Astrocyte of the cerebellum (primary cell): ENCODE measurements around the gene BIRC6.
A peak's percentile ranks its signal among the peaks of the same experiment; 100 is the strongest.
"Not testable (repeated sequence)": the region's sequence is repeated elsewhere in the genome, so short reads cannot be mapped to it uniquely, and the experiment has no call there.

Experiments
- DNase-seq: peaks from one replicate; pipeline ENCODE4 v3.0.0-alpha.2; 2011; ENCODE audit warnings: low read depth
- H3K4me3 ChIP-seq: 2 replicates; pipeline ENCODE4 v1.5.1; 2011; ENCODE audit warnings: mild to moderate bottlenecking, low read depth, low read length, moderate library complexity
- in situ Hi-C: cut with HindIII; loops from 2 replicates; pipeline ENCODE4 v1.10.0; 2017; ENCODE audit warnings: low sequenced_read_pairs
- TF ChIP-seq, protein P1 (sequence below): IDR thresholded peaks from 2 replicates; pipeline ENCODE4 v1.5.1; 2012; ENCODE audit warnings: low read length, low read depth, moderate library complexity, mild to moderate bottlenecking; ENCODE audit errors: missing control alignments

BIRC6 gene

DNA sequence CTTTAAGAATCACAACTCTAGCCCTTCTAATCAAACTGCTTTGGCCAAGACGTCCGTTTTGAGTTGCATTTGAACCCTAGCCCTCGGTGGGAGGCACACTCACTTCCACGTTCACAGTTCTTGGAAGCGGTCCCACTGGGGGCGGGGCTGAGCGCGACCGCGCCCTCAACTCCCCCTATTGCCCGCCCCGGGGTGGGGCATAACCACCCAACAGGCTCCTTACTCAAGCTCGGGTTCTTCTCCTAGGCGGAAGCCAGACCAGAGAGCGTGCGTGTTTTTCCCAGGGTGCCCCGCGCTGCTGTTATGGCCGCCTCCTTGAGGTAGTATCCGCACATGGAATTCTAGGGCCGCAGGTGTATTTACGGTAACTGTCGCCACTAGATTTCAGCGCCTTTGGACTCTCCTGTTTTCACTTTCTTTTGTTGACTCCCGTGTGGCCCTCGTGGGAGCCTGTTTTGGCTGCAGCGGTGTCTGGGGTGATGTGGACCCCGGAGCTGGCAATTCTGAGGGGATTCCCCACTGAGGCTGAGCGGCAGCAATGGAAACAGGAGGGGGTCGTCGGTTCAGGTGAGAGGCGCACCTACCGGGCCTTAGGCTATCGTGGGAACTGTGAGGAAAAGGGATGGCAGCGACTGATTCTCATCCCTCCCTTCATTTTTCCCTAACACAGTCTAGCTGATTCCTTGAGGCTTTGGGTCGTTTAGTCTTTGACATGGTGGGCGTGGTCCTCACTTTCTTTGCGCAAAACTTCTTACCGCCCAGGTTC, 271.2 kb downstream of the BIRC6 start, which contains the start of gene TTC27:
TTC27 (plus strand) TSS at position 237 of the 766 bp plus-strand sequence; CDS start at position 480, 243 bp downstream.
- DNase-seq = peak; percentile 87
- H3K4me3 ChIP-seq = peak within 1 kb of the TSS; percentile 99
- TF ChIP-seq, protein P1, sequence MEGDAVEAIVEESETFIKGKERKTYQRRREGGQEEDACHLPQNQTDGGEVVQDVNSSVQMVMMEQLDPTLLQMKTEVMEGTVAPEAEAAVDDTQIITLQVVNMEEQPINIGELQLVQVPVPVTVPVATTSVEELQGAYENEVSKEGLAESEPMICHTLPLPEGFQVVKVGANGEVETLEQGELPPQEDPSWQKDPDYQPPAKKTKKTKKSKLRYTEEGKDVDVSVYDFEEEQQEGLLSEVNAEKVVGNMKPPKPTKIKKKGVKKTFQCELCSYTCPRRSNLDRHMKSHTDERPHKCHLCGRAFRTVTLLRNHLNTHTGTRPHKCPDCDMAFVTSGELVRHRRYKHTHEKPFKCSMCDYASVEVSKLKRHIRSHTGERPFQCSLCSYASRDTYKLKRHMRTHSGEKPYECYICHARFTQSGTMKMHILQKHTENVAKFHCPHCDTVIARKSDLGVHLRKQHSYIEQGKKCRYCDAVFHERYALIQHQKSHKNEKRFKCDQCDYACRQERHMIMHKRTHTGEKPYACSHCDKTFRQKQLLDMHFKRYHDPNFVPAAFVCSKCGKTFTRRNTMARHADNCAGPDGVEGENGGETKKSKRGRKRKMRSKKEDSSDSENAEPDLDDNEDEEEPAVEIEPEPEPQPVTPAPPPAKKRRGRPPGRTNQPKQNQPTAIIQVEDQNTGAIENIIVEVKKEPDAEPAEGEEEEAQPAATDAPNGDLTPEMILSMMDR = no peak
- in situ Hi-C loops = no loop called here

DNA sequence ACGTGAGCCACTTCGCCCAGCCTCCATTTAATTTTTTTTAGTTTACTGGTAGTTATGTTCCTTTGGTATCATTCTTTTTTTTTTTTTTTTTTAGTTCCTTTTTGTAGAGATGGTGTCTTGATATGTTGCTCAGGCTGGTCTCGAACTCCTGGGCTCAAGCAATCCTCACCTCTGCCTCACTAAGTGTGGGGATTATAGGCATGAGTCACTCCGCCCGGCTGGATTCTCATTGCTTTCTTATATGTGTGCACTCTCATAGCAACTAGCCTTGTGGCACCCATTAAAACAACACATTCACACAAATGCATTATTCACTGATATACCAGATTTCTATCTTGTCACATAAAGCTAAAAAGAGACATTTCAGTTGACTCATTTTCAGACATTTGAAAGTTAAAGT, 275.3 kb downstream of the BIRC6 start:
- no peak for DNase-seq
- in situ Hi-C loops = no loop called here
- TF ChIP-seq, protein P1 = no peak
- H3K4me3 ChIP-seq = no peak overlapping the region

DNA sequence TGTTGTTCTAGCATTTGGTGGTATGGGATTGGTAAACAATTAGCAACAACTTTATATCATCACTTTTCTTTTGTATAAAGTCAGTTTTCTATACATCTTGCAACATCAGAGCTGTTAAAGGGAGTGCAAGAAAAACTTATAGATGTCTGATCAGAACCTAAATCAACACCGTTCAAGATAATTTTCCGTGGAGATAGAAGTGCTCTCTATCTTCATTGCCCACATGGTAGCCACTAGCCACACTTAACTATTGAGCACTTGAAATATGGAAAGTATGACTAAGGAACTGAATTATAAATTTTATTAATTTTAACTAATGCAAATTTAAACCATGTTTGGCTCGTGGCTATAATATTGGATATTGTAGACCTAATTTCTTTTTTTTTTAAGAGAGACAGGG, 276.2 kb downstream of the BIRC6 start:
- TF ChIP-seq, protein P1 = no peak
- H3K4me3 ChIP-seq = no peak overlapping the region
- in situ Hi-C loops = no loop called here
- DNase-seq = no peak

DNA sequence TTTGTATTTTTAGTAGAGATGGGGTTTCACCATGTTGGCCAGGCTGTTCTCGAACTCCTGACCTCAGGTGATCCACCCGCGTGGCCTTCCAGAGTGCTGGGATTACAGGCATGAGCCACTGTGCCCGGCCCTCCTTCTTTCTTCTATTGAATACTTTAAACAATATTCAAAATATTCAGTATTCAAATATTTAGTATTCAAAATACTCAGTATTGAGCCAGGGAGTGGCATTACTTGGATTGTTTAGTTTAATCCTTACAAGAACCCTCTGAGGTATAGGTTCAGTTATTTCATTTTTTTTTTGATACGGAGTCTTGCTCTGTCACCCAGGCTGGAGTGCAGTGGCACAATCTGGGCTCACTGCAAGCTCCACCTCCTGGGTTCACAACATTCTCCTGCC, 281.7 kb downstream of the BIRC6 start:
- in situ Hi-C loops, H3K4me3 ChIP-seq, DNase-seq: not testable (repeated sequence)

DNA sequence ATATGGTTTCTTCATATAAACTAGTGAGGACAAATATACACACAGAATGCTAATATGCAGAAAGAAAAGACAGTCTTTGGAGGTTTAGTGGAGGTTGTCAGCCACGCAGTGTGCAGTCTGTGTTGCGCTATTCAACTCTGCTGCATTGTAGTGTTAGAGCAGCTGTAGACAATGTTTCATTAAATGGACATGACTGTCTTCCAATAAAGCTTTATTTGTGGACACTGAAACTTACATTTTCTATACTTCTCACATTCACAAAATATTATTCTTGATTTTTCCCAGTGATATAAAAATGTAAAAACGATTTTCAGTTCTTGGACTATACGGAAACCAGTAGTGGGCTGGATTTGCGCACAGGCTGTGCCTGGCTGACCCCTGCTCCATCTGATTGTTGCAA, 284.4 kb downstream of the BIRC6 start:
- no peak overlapping the region for H3K4me3 ChIP-seq
- in situ Hi-C loops = no loop called here
- DNase-seq = no peak
- TF ChIP-seq, protein P1 = no peak

DNA sequence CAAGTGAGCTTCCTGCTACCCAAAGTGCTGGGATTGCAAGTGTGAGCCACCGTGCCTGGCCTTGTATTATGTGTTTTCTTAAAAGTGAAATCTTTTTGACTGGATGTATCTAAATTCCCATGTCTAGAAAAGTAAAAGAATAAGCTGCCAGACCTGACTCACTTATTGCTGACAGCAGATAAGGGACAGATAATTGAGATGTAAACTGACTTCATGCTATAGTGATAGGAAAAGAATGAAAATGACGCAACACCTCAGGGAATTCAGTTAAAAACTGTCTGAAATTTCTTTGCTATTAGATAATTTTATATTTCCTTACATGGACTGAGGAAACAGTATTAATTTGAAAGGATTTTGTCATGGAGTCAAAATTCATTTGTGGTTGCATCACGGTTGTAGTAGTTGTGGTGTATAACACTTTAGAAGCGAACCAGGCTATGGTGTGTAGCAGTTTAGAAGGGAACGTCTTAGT, 290.4 kb downstream of the BIRC6 start:
- in situ Hi-C loops = no loop called here
- TF ChIP-seq, protein P1 = no peak
- H3K4me3 ChIP-seq = no peak overlapping the region
- DNase-seq = no peak

DNA sequence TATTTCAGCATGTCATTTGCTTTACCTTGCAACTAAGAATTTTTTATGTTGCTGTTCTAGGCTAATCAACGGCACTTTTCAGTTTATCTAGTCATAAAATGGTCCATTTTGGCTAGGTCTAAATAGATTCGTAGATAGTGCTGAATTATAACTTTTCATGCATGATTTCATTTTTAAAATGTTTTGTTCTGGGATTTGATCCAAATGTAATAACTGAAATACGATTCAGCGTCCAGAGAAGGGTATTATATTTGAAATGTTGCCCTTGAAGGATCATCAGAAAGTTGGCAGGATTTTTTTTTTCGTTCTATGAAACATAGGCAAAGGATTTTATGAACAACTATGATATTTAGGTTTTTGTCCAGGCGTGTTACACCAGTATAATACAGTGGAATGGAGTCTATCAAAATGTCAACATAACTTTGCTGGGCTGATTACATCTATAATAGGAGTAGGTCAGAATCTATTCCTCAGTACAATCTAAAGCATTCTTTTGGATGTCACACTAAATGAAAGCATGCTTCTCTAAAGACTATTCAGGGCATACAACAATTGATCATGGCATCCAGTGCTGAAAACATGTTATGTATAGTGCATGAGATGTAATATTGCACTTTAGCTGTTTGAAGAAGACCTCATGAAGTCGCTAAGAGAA, 295.9 kb downstream of the BIRC6 start:
- TF ChIP-seq, protein P1 = no peak
- peak; percentile 39 for DNase-seq
- no peak overlapping the region for H3K4me3 ChIP-seq
- in situ Hi-C loops = no loop called here
